ENCODE results near the gene RBMS1. TPM values are rescaled to one million over a fixed set of nuclear protein-coding genes. Genes with fewer than 3 reads are reported as not detected.

RBMS1 gene
- total RNA-seq, 3 donors from 2014 or later (not counting 1 experiment from before 2014, with no cell fraction given): 111 to 167 (median 132) TPM

GRCh38 chr2:160289831-160290230 lies 203.8 kb downstream of the RBMS1 start:
- Histone ChIP-seq H3K4me3 (ENCODE audit: low read length) (no peak overlapping the region), H3K36me3 (ENCODE audit: control insufficient read depth, insufficient read depth, low read length) (peaks cover 47% of the 10 kb centered on the region), H3K4me1 (ENCODE audit: control insufficient read depth, insufficient read depth, low read length) (no peaks in the 10 kb centered on the region), H3K9me3 (ENCODE audit: control insufficient read depth, insufficient read depth, low read length) (no peaks in the 10 kb centered on the region), H3K27me3 (ENCODE audit: control insufficient read depth, insufficient read depth, low read length) (no peaks in the 10 kb centered on the region), H3K27ac (ENCODE audit: low read length) (no peak overlapping the region)
- H3K27ac Mint-ChIP-seq: peak overlapping the region; percentile 64 to 65
- H3K4me1 Mint-ChIP-seq: peaks cover 37 to 51% of the 10 kb centered on the region in 2 donors
- no peaks in the 10 kb centered on the region for H3K9me3 Mint-ChIP-seq
- intact Hi-C loops (cut with micrococcal nuclease): no loop called here
- 91% methylated on average over 3 of the region's 3 CpGs for WGBS (ENCODE audit: insufficient coverage)
- DNase-seq: no peak
- no peak overlapping the region for H3K4me3 Mint-ChIP-seq
- no peak for ATAC-seq
- H3K27me3 Mint-ChIP-seq (ENCODE audit: low read depth in 2 of 2): no peaks in the 10 kb centered on the region
- TF ChIP-seq, protein P1, sequence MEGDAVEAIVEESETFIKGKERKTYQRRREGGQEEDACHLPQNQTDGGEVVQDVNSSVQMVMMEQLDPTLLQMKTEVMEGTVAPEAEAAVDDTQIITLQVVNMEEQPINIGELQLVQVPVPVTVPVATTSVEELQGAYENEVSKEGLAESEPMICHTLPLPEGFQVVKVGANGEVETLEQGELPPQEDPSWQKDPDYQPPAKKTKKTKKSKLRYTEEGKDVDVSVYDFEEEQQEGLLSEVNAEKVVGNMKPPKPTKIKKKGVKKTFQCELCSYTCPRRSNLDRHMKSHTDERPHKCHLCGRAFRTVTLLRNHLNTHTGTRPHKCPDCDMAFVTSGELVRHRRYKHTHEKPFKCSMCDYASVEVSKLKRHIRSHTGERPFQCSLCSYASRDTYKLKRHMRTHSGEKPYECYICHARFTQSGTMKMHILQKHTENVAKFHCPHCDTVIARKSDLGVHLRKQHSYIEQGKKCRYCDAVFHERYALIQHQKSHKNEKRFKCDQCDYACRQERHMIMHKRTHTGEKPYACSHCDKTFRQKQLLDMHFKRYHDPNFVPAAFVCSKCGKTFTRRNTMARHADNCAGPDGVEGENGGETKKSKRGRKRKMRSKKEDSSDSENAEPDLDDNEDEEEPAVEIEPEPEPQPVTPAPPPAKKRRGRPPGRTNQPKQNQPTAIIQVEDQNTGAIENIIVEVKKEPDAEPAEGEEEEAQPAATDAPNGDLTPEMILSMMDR (IDR thresholded peaks at IDR 0.05): no peak
- peaks cover 10% of the 10 kb centered on the region for H3K36me3 Mint-ChIP-seq

GRCh38 chr2:160289126-160289525 lies 204.5 kb downstream of the RBMS1 start:
- DNase-seq: no peak
- no peaks in the 10 kb centered on the region for H3K4me1 ChIP-seq (ENCODE audit: control insufficient read depth, insufficient read depth, low read length)
- TF ChIP-seq, protein P1 (IDR thresholded peaks at IDR 0.05): no peak
- H3K27ac ChIP-seq (ENCODE audit: low read length): no peak overlapping the region
- no peaks in the 10 kb centered on the region for H3K9me3 Mint-ChIP-seq
- H3K27ac Mint-ChIP-seq: peak overlapping the region; percentile 64 to 65
- no peaks in the 10 kb centered on the region for H3K27me3 Mint-ChIP-seq (ENCODE audit: low read depth in 2 of 2)
- no peaks in the 10 kb centered on the region for H3K27me3 ChIP-seq (ENCODE audit: control insufficient read depth, insufficient read depth, low read length)
- H3K36me3 Mint-ChIP-seq: peaks cover 17% of the 10 kb centered on the region
- no CpG with 5 or more reads among the region's 1 CpG for WGBS (ENCODE audit: insufficient coverage)
- ATAC-seq: no peak
- intact Hi-C loops (cut with micrococcal nuclease): no loop called here
- no peaks in the 10 kb centered on the region for H3K9me3 ChIP-seq (ENCODE audit: control insufficient read depth, insufficient read depth, low read length)
- H3K4me1 Mint-ChIP-seq: peaks cover 42 to 49% of the 10 kb centered on the region in 2 donors
- H3K4me3 Mint-ChIP-seq: no peak overlapping the region
- peaks cover 54% of the 10 kb centered on the region for H3K36me3 ChIP-seq (ENCODE audit: control insufficient read depth, insufficient read depth, low read length)
- H3K4me3 ChIP-seq (ENCODE audit: low read length): no peak overlapping the region

DNA sequence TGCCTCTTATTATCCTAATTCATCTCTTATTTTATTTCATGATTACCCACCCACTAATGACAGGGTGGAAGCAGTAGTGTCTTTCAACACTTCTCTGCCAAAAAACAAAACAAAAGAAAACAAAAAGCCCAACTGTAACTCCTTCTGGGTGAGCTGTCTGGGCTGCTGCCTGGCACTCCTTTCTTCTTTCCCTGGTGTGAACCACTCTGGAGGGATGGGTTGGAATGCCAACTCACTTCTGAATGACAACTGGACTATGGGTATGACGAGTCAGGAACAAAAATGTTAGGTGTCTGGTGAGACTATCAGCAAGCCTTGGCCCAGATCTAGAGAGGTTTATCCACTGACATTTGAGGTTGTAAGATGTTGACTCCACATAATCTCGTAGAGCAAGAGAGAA lies 205.3 kb downstream of the RBMS1 start:
- Histone ChIP-seq H3K4me1 (ENCODE audit: control insufficient read depth, insufficient read depth, low read length) (no peaks in the 10 kb centered on the region), H3K27ac (ENCODE audit: low read length) (no peak overlapping the region), H3K9me3 (ENCODE audit: control insufficient read depth, insufficient read depth, low read length) (no peaks in the 10 kb centered on the region), H3K27me3 (ENCODE audit: control insufficient read depth, insufficient read depth, low read length) (no peaks in the 10 kb centered on the region), H3K4me3 (ENCODE audit: low read length) (no peak overlapping the region), H3K36me3 (ENCODE audit: control insufficient read depth, insufficient read depth, low read length) (peaks cover 57% of the 10 kb centered on the region)
- intact Hi-C loops (cut with micrococcal nuclease): no loop called here
- Mint-ChIP-seq H3K27me3 (ENCODE audit: low read depth in 2 of 2) (no peaks in the 10 kb centered on the region), H3K36me3 (peaks cover 18% of the 10 kb centered on the region), H3K9me3 (no peaks in the 10 kb centered on the region), H3K4me3 (no peak overlapping the region), H3K4me1 (peaks cover 41 to 46% of the 10 kb centered on the region in 2 donors), H3K27ac (peak overlapping the region; percentile 64 to 65)
- 90% methylated on average over 2 of the region's 2 CpGs for WGBS (ENCODE audit: insufficient coverage)
- TF ChIP-seq, protein P1 (IDR thresholded peaks at IDR 0.05): no peak
- ATAC-seq (no peak), DNase-seq (no peak)

GRCh38 chr2:160287476-160287875 lies 206.1 kb downstream of the RBMS1 start:
- peaks cover 19% of the 10 kb centered on the region for H3K36me3 Mint-ChIP-seq
- H3K4me1 Mint-ChIP-seq: peaks cover 32 to 47% of the 10 kb centered on the region in 2 donors
- H3K4me3 Mint-ChIP-seq: no peak overlapping the region
- peak overlapping the region; percentile 58 for H3K27ac Mint-ChIP-seq
- Histone ChIP-seq H3K27ac (ENCODE audit: low read length) (no peak overlapping the region), H3K27me3 (ENCODE audit: control insufficient read depth, insufficient read depth, low read length) (no peaks in the 10 kb centered on the region), H3K4me3 (ENCODE audit: low read length) (no peak overlapping the region), H3K4me1 (ENCODE audit: control insufficient read depth, insufficient read depth, low read length) (no peaks in the 10 kb centered on the region), H3K36me3 (ENCODE audit: control insufficient read depth, insufficient read depth, low read length) (peaks cover 57% of the 10 kb centered on the region), H3K9me3 (ENCODE audit: control insufficient read depth, insufficient read depth, low read length) (no peaks in the 10 kb centered on the region)
- intact Hi-C loops (cut with micrococcal nuclease): no loop called here
- no peaks in the 10 kb centered on the region for H3K27me3 Mint-ChIP-seq (ENCODE audit: low read depth in 2 of 2)
- TF ChIP-seq, protein P1 (IDR thresholded peaks at IDR 0.05): no peak
- WGBS (ENCODE audit: insufficient coverage): 100% methylated on average over 1 of the region's 3 CpGs
- no peak for DNase-seq
- ATAC-seq: no peak
- no peaks in the 10 kb centered on the region for H3K9me3 Mint-ChIP-seq
